DMS 273 (cell line): ENCODE results near the gene WNT11.
A peak's percentile ranks its signal among the peaks of the same experiment; 100 is the strongest.

ENCODE experiments used
- DNase-seq: peaks from one replicate; lab custom pipeline; 2025; ENCODE audit not compliant: unreplicated experiment; lab: John Stamatoyannopoulos, UW

The WNT11 gene

GRCh38 chr11:76238551-76238950 is 32.2 kb upstream of the WNT11 start:
- DNase-seq = no peak

- peak; percentile 62 for DNase-seq
Observed at GRCh38 chr11:76237914-76238313, 31.6 kb upstream of the WNT11 start.

GRCh38 chr11:76237000-76237649 is 30.8 kb upstream of the WNT11 start:
- DNase-seq = no peak

- DNase-seq = peak; percentile 88
Observed at GRCh38 chr11:76236092-76236999, 30.0 kb upstream of the WNT11 start.

- DNase-seq = peak; percentile 94
Observed at GRCh38 chr11:76235233-76236091, 29.2 kb upstream of the WNT11 start.

GRCh38 chr11:76234416-76235232 is 28.3 kb upstream of the WNT11 start:
- DNase-seq = no peak

- no peak for DNase-seq
Observed at GRCh38 chr11:76234021-76234415, 27.7 kb upstream of the WNT11 start.

GRCh38 chr11:76233196-76233921 is 27.1 kb upstream of the WNT11 start:
- no peak for DNase-seq

GRCh38 chr11:76232026-76232665 is 25.8 kb upstream of the WNT11 start:
- no peak for DNase-seq

GRCh38 chr11:76231121-76231738 is 24.9 kb upstream of the WNT11 start:
- no peak for DNase-seq

- no peak for DNase-seq
Observed at GRCh38 chr11:76230392-76230791, 24.1 kb upstream of the WNT11 start.

- no peak for DNase-seq
Observed at GRCh38 chr11:76229690-76230240, 23.5 kb upstream of the WNT11 start.

GRCh38 chr11:76228875-76229149 is 22.5 kb upstream of the WNT11 start:
- DNase-seq = no peak

- no peak for DNase-seq
Observed at GRCh38 chr11:76228071-76228874, 22.0 kb upstream of the WNT11 start.

GRCh38 chr11:76226626-76227025 is 20.3 kb upstream of the WNT11 start:
- DNase-seq = no peak

- no peak for DNase-seq
Observed at GRCh38 chr11:76225122-76225611, 18.9 kb upstream of the WNT11 start.

GRCh38 chr11:76224461-76225121 is 18.3 kb upstream of the WNT11 start:
- no peak for DNase-seq
